Fibroblast of lung (primary cell): ENCODE data around the gene BIRC5. TPM values are rescaled to one million over a fixed set of nuclear protein-coding genes. Genes with fewer than 3 reads are reported as not detected.

Experiments used
- DNase-seq, 2 donors: peaks; one replicate each; pipeline versions ENCODE4 v3.0.0 to v3.0.0-alpha.2; 2010; ENCODE audit warnings: low read depth in 2 of 2
- H2AFZ ChIP-seq: 2 replicates; pipeline ENCODE4 v1.5.1; 2012; ENCODE audit warnings: low read length, control low read depth, inconsistent platforms
- H3K27ac ChIP-seq: 2 replicates; pipeline ENCODE4 v1.5.1; 2011; ENCODE audit warnings: low read length, control low read depth; ENCODE audit not compliant: insufficient read depth
- H3K27me3 ChIP-seq: 2 replicates; pipeline ENCODE4 v1.5.1; 2011; ENCODE audit warnings: mild to moderate bottlenecking, low read length; ENCODE audit not compliant: control insufficient read depth, insufficient read depth
- H3K36me3 ChIP-seq: 2 replicates; pipeline ENCODE4 v1.5.1; 2011; ENCODE audit warnings: low read length; ENCODE audit not compliant: control insufficient read depth, insufficient read depth
- H3K4me1 ChIP-seq: 2 replicates; pipeline ENCODE4 v1.5.1; 2011; ENCODE audit warnings: low read length; ENCODE audit not compliant: control insufficient read depth, insufficient read depth; ENCODE audit errors: extremely low read depth
- H3K4me2 ChIP-seq: 2 replicates; pipeline ENCODE4 v1.5.1; 2011; ENCODE audit warnings: low read length, control low read depth; ENCODE audit not compliant: insufficient read depth; ENCODE audit errors: extremely low read depth
- H3K4me3 ChIP-seq, 4 experiments: fragments of 200-600 bp in 1 of 4; sonication (generic) in 1 of 4; replicated peaks in 1 of 4; 2 replicates each; pipeline ENCODE4 v1.5.1; 2011 to 2016; ENCODE audit warnings: low read length in 4 of 4, low read depth in 3 of 4, mild to moderate bottlenecking in 3 of 4, control low read depth in 2 of 4, inconsistent platforms in 1 of 4, mixed read lengths in 1 of 4; ENCODE audit not compliant: insufficient read depth in 1 of 4; ENCODE audit errors: control extremely low read depth in 1 of 4
- H3K79me2 ChIP-seq: 2 replicates; pipeline ENCODE4 v1.5.1; 2012; ENCODE audit warnings: mild to moderate bottlenecking, low read length, inconsistent platforms; ENCODE audit not compliant: control insufficient read depth, insufficient read depth
- H3K9ac ChIP-seq: 2 replicates; pipeline ENCODE4 v1.5.1; 2011; ENCODE audit warnings: mild to moderate bottlenecking, low read length, control low read depth; ENCODE audit not compliant: insufficient read depth
- H3K9me3 ChIP-seq: 2 replicates; pipeline ENCODE4 v1.5.1; 2012; ENCODE audit warnings: low read depth, low read length; ENCODE audit not compliant: control insufficient read depth, insufficient read depth
- H4K20me1 ChIP-seq: 2 replicates; pipeline ENCODE4 v1.5.1; 2011; ENCODE audit warnings: low read length; ENCODE audit not compliant: control insufficient read depth, insufficient read depth; ENCODE audit errors: extremely low read depth
- EZH2 ChIP-seq: IDR thresholded peaks from 2 replicates; pipeline ENCODE4 v1.5.1; 2012; ENCODE audit warnings: low read length, control low read depth, mild to moderate bottlenecking; ENCODE audit errors: missing control alignments
- polyA plus RNA-seq, 2 donors: library from polyadenylated mRNA; depleted of rRNA in 1 of 2; stranded (reverse) in 1 of 2; unstranded in 1 of 2; fragments of >200 nt; gene quantifications; 2 replicates each; pipeline ENCODE4 v1.2.1, GENCODE V29; 2011 to 2012; ENCODE audit warnings: missing spikeins in 1 of 2
- total RNA-seq: library from RNA; depleted of rRNA; stranded (reverse); fragments of >200 nt; gene quantifications from 2 replicates; pipeline ENCODE4 v1.2.1, GENCODE V29; 2014
- TF ChIP-seq, protein P1 (sequence below), 2 donors: IDR thresholded peaks in 1 of 2; conservative IDR thresholded peaks in 1 of 2; 1 replicate in 1 of 2; 2 replicates in 1 of 2; pipeline ENCODE4 v1.5.1; 2011 to 2012; ENCODE audit warnings: low read length in 2 of 2, control low read depth in 1 of 2, inconsistent platforms in 1 of 2, low read depth in 1 of 2, mild to moderate bottlenecking in 1 of 2

The BIRC5 gene
- total and polyA plus RNA-seq, 2 donors (not counting 1 experiment from before 2014, with no cell fraction given): 11.1 to 28.6 TPM

GRCh38 chr17:78175643-78175981 is 38.4 kb upstream of the BIRC5 start:
- Histone ChIP-seq H3K27me3 (no peaks in the 10 kb centered on the region), H3K9me3 (no peaks in the 10 kb centered on the region), H3K36me3 (peaks cover 3% of the 10 kb centered on the region), H3K27ac (no peak overlapping the region), H3K4me1 (peaks cover 8% of the 10 kb centered on the region), H2AFZ (no peak overlapping the region), H3K79me2 (no peaks in the 10 kb centered on the region), H3K9ac (no peak overlapping the region), H4K20me1 (no peaks in the 10 kb centered on the region), H3K4me3 (no peak overlapping the region), H3K4me2 (no peak overlapping the region)
- no peak for DNase-seq
- TF ChIP-seq EZH2: no peak

GRCh38 chr17:78176548-78177025 is 37.5 kb upstream of the BIRC5 start:
- Histone ChIP-seq H3K4me2 (no peak overlapping the region), H4K20me1 (no peaks in the 10 kb centered on the region), H3K27me3 (no peaks in the 10 kb centered on the region), H3K9me3 (no peaks in the 10 kb centered on the region), H3K9ac (no peak overlapping the region), H2AFZ (no peak overlapping the region), H3K27ac (no peak overlapping the region), H3K4me3 (no peak overlapping the region), H3K4me1 (peaks cover 8% of the 10 kb centered on the region), H3K79me2 (no peaks in the 10 kb centered on the region), H3K36me3 (peaks cover 3% of the 10 kb centered on the region)
- DNase-seq: peak; percentile 25 to 38
- TF ChIP-seq EZH2: no peak
- TF ChIP-seq, protein P1, sequence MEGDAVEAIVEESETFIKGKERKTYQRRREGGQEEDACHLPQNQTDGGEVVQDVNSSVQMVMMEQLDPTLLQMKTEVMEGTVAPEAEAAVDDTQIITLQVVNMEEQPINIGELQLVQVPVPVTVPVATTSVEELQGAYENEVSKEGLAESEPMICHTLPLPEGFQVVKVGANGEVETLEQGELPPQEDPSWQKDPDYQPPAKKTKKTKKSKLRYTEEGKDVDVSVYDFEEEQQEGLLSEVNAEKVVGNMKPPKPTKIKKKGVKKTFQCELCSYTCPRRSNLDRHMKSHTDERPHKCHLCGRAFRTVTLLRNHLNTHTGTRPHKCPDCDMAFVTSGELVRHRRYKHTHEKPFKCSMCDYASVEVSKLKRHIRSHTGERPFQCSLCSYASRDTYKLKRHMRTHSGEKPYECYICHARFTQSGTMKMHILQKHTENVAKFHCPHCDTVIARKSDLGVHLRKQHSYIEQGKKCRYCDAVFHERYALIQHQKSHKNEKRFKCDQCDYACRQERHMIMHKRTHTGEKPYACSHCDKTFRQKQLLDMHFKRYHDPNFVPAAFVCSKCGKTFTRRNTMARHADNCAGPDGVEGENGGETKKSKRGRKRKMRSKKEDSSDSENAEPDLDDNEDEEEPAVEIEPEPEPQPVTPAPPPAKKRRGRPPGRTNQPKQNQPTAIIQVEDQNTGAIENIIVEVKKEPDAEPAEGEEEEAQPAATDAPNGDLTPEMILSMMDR (conservative IDR thresholded peaks at IDR 0.05 in 1 of 2, IDR thresholded peaks at IDR 0.05 in 1 of 2; ENCODE audit: low read depth in 1 of 2, low read length in 2 of 2): peak; percentile 73 to 84

GRCh38 chr17:78179372-78179771 is 34.7 kb upstream of the BIRC5 start:
- no peaks in the 10 kb centered on the region for H3K79me2 ChIP-seq
- no peaks in the 10 kb centered on the region for H3K27me3 ChIP-seq
- no peak overlapping the region for H2AFZ ChIP-seq
- H3K9me3 ChIP-seq: no peaks in the 10 kb centered on the region
- H4K20me1 ChIP-seq: no peaks in the 10 kb centered on the region
- no peak overlapping the region for H3K4me2 ChIP-seq
- no peak overlapping the region for H3K4me3 ChIP-seq
- peak overlapping the region; percentile 26 for H3K27ac ChIP-seq
- no peak overlapping the region for H3K9ac ChIP-seq
- DNase-seq: peak; percentile 68 to 79
- peaks cover 5% of the 10 kb centered on the region for H3K36me3 ChIP-seq
- H3K4me1 ChIP-seq: no peaks in the 10 kb centered on the region
- TF ChIP-seq, protein P1 (conservative IDR thresholded peaks at IDR 0.05 in 1 of 2, IDR thresholded peaks at IDR 0.05 in 1 of 2; ENCODE audit: low read depth in 1 of 2, low read length in 2 of 2): no peak
- TF ChIP-seq EZH2: no peak
